Measurements from ENCODE around the gene SRPK3.

SRPK3 gene

DNA sequence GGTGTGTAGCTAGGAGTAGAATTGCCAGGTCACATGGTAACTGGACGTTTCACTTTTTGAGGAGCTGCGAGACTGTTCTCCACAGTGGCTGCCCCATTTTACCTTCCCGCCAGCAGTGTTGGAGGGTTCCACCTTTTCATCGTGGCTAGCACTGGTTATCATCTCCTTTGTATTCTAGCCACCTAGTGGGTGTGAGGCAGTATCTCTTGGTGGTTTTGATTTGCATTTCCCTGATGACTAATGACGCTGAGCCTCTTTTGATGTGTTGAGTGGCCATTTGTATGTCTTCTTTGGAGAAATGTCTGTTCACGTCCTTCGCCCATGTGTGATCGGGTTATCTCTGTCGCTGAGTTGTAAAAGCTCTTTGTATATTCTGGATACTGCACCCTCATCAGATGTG lies 45.6 kb upstream of the SRPK3 start:
- DNase-seq (ENCODE audit: low read depth): peak; percentile 8
- TF ChIP-seq CTCF (conservative IDR thresholded peaks at IDR 0.05; ENCODE audit: low read depth, low read length): peak; percentile 18
- H3K4me3 ChIP-seq (ENCODE audit: low read depth, low read length): no peak overlapping the region

- DNase-seq (ENCODE audit: low read depth): no peak
These were observed 44.6 kb upstream of the SRPK3 start for GRCh38 chrX:153736071-153736820.

DNA sequence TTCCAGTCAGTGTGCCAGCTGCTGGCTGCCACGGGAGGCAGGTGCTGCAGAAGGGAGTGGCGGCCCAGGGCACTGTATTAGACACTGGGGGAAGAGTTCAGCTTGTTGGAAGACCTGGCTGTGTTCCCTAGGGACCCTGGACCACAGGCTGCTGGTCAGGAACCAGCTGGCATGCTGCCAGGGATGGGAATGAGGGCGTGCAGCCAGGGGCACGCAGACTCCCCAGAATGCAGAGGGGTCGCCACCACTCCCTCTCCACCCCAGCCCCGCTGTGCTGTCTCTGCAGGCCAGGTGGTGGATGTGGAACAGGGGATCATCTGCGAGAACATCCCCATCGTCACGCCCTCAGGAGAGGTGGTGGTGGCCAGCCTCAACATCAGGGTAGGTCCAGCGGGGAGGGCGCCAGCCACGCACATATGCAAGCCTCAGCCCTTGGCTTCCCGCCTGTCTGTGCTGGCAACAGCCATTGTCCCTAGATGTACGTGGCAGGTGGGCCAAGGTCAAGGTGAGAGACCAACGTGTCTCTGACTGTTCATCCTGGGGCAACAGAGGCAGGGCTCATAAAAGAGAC lies 43.9 kb upstream of the SRPK3 start:
- DNase-seq (ENCODE audit: low read depth): no peak
- no peak overlapping the region for H3K4me3 ChIP-seq (ENCODE audit: low read depth, low read length)
- no peak for TF ChIP-seq CTCF (conservative IDR thresholded peaks at IDR 0.05; ENCODE audit: low read depth, low read length)

More at GRCh38 chrX:153736071-153736820, 44.6 kb upstream of the SRPK3 start:
- TF ChIP-seq CTCF (conservative IDR thresholded peaks at IDR 0.05; ENCODE audit: low read depth, low read length): no peak
- H3K4me3 ChIP-seq (ENCODE audit: low read depth, low read length): no peak overlapping the region

GRCh38 chrX:153738056-153738605 lies 42.7 kb upstream of the SRPK3 start:
- DNase-seq (ENCODE audit: low read depth): no peak
- TF ChIP-seq CTCF (conservative IDR thresholded peaks at IDR 0.05; ENCODE audit: low read depth, low read length): no peak
- no peak overlapping the region for H3K4me3 ChIP-seq (ENCODE audit: low read depth, low read length)

DNA sequence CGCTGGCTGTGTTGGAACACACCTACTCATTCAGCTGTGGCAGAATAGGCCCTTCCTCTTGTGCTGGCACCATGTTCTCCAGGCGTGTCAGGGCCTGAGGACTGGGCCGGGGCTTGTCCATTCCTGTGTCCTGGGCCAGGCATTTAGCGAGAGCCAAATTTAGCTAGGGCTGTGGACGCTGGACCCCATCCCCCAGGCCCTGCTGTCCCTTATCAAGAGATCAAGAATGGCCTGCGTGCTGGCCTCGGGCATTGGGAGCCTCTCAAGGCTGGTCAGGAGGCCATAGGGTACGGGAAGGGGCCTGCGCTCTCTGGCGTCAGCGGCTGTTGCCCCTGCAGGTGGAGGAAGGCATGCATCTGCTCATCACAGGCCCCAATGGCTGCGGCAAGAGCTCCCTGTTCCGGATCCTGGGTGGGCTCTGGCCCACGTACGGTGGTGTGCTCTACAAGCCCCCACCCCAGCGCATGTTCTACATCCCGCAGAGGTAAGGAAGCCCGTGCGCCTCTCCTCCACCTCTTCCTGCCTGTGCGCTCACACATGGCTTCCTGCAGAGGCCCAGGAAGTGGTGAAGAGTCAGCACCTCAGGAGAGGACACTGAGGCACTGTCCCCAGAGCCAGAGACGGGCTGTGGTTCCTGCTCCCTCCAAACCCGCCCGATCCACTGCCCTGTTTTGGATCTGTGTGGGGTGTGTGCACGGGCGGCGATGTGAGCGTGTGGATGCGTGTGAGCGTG lies 40.9 kb upstream of the SRPK3 start:
- no peak overlapping the region for H3K4me3 ChIP-seq (ENCODE audit: low read depth, low read length)
- DNase-seq (ENCODE audit: low read depth): no peak
- no peak for TF ChIP-seq CTCF (conservative IDR thresholded peaks at IDR 0.05; ENCODE audit: low read depth, low read length)

GRCh38 chrX:153740631-153741222 lies 40.1 kb upstream of the SRPK3 start:
- H3K4me3 ChIP-seq (ENCODE audit: low read depth, low read length): no peak overlapping the region
- no peak for TF ChIP-seq CTCF (conservative IDR thresholded peaks at IDR 0.05; ENCODE audit: low read depth, low read length)
- no peak for DNase-seq (ENCODE audit: low read depth)

All from choroid plexus epithelial cell (primary cell).